GM18498 (cell line): Measurements from ENCODE around the gene ZNF286A.
"Not testable (repeated sequence)": the region's sequence is repeated elsewhere in the genome, so short reads cannot be mapped to it uniquely, and the experiment has no call there.

Experiments used
- ATAC-seq: cut with Tn5 transposase; IDR thresholded peaks from one replicate; pipeline ENCODE4 v1.9.1; 2021; ENCODE audit warnings: mild to moderate bottlenecking, moderate library complexity; ENCODE audit not compliant: unreplicated experiment

Gene ZNF286A

GRCh38 chr17:15698967-15699366 lies 585 bp upstream of the ZNF286A start:
- ATAC-seq = not testable (repeated sequence)

- peak; percentile 3 for ATAC-seq
These were observed 385 bp downstream of the ZNF286A start for GRCh38 chr17:15699937-15700336.

- not testable (repeated sequence) for ATAC-seq
These were observed 4.7 kb downstream of the ZNF286A start for GRCh38 chr17:15704239-15704638.

GRCh38 chr17:15704813-15705212 lies 5.3 kb downstream of the ZNF286A start:
- ATAC-seq = not testable (repeated sequence)

- not testable (repeated sequence) for ATAC-seq
These were observed 9.3 kb downstream of the ZNF286A start for GRCh38 chr17:15708879-15709278.

GRCh38 chr17:15716601-15717563 lies 17.3 kb downstream of the ZNF286A start:
- ATAC-seq = not testable (repeated sequence)

GRCh38 chr17:15730535-15730934 lies 31.0 kb downstream of the ZNF286A start:
- ATAC-seq = not testable (repeated sequence)

GRCh38 chr17:15731900-15732299 lies 32.3 kb downstream of the ZNF286A start, which contains the start of gene TBC1D26:
TBC1D26 (plus strand) TSS chr17:15732283; CDS start chr17:15735349, 3,066 bp downstream.
- not testable (repeated sequence) for ATAC-seq

GRCh38 chr17:15733174-15733789 lies 33.7 kb downstream of the ZNF286A start:
- ATAC-seq = not testable (repeated sequence)

GRCh38 chr17:15736578-15736977 lies 37.0 kb downstream of the ZNF286A start:
- not testable (repeated sequence) for ATAC-seq

GRCh38 chr17:15738066-15738465 lies 38.5 kb downstream of the ZNF286A start:
- no peak for ATAC-seq

- not testable (repeated sequence) for ATAC-seq
These were observed 39.7 kb downstream of the ZNF286A start for GRCh38 chr17:15739259-15739658.

GRCh38 chr17:15740041-15740440 lies 40.5 kb downstream of the ZNF286A start:
- ATAC-seq = not testable (repeated sequence)

- no peak for ATAC-seq
These were observed 41.1 kb downstream of the ZNF286A start for GRCh38 chr17:15740570-15741120.

- no peak for ATAC-seq
These were observed 42.1 kb downstream of the ZNF286A start for GRCh38 chr17:15741624-15742023.

GRCh38 chr17:15742051-15742795 lies 42.7 kb downstream of the ZNF286A start:
- no peak for ATAC-seq

GRCh38 chr17:15742921-15743320 lies 43.4 kb downstream of the ZNF286A start:
- ATAC-seq = no peak

- ATAC-seq = no peak
These were observed 44.6 kb downstream of the ZNF286A start for GRCh38 chr17:15744074-15744676.

GRCh38 chr17:15744885-15745284 lies 45.3 kb downstream of the ZNF286A start:
- ATAC-seq = no peak

GRCh38 chr17:15749403-15749802 lies 49.9 kb downstream of the ZNF286A start:
- not testable (repeated sequence) for ATAC-seq
